Astrocyte (in vitro differentiated cells and primary cell): ENCODE results near the gene EXOC4. TPM values are rescaled to one million over a fixed set of nuclear protein-coding genes. Genes with fewer than 3 reads are reported as not detected.

Source experiments
- DNase-seq: peaks from one replicate; pipeline ENCODE4 v3.0.0-alpha.2; 2010; ENCODE audit warnings: low read depth
- FAIRE-seq: peaks from 2 replicates; lab custom pipeline; 2011; peaks lifted over from hg19 to GRCh38; lab: Jason Lieb, UNC
- H2AFZ ChIP-seq: 2 replicates; pipeline ENCODE4 v1.6.0; 2012; ENCODE audit warnings: low read depth, low read length, inconsistent platforms
- H3K27ac ChIP-seq: 2 replicates; pipeline ENCODE4 v1.5.1; 2011; ENCODE audit warnings: low read depth, low read length, inconsistent platforms
- H3K27me3 ChIP-seq: 2 replicates; pipeline ENCODE4 v1.6.0; 2011; ENCODE audit warnings: low read length, inconsistent platforms; ENCODE audit not compliant: insufficient read depth
- H3K36me3 ChIP-seq: 2 replicates; pipeline ENCODE4 v1.5.1; 2011; ENCODE audit warnings: low read length, inconsistent platforms; ENCODE audit not compliant: insufficient read depth
- H3K4me1 ChIP-seq: 2 replicates; pipeline ENCODE4 v1.5.1; 2011; ENCODE audit warnings: low read length, inconsistent platforms; ENCODE audit not compliant: insufficient read depth
- H3K4me2 ChIP-seq: 2 replicates; pipeline ENCODE4 v1.6.0; 2012; ENCODE audit warnings: low read length, inconsistent platforms
- H3K4me3 ChIP-seq: 2 replicates; pipeline ENCODE4 v1.5.1; 2011; ENCODE audit warnings: low read depth, mild to moderate bottlenecking, low read length, inconsistent platforms; ENCODE audit not compliant: insufficient read depth
- H3K79me2 ChIP-seq: 2 replicates; pipeline ENCODE4 v1.6.0; 2012; ENCODE audit warnings: mild to moderate bottlenecking, low read length, inconsistent platforms; ENCODE audit not compliant: insufficient read depth
- H3K9ac ChIP-seq: 2 replicates; pipeline ENCODE4 v1.6.0; 2012; ENCODE audit warnings: mild to moderate bottlenecking, low read length, inconsistent platforms
- H3K9me3 ChIP-seq: 2 replicates; pipeline ENCODE4 v1.5.1; 2012; ENCODE audit warnings: low read depth, mild to moderate bottlenecking, low read length, inconsistent platforms; ENCODE audit not compliant: insufficient read depth
- H4K20me1 ChIP-seq: 2 replicates; pipeline ENCODE4 v1.6.0; 2012; ENCODE audit warnings: low read length, inconsistent platforms; ENCODE audit not compliant: insufficient read depth
- H3K27ac Mint-ChIP-seq: one replicate; pipeline ENCODE4 v1.8.0; 2021; ENCODE audit warnings: mild to moderate bottlenecking, mixed read lengths; ENCODE audit not compliant: unreplicated experiment
- H3K27me3 Mint-ChIP-seq: one replicate; pipeline ENCODE4 v1.8.0; 2021; ENCODE audit warnings: low read depth, mixed read lengths; ENCODE audit not compliant: unreplicated experiment
- H3K36me3 Mint-ChIP-seq: one replicate; pipeline ENCODE4 v1.8.0; 2021; ENCODE audit warnings: low read depth, mixed read lengths; ENCODE audit not compliant: unreplicated experiment
- H3K4me1 Mint-ChIP-seq: one replicate; pipeline ENCODE4 v1.8.0; 2021; ENCODE audit warnings: low read depth, mixed read lengths; ENCODE audit not compliant: unreplicated experiment
- H3K4me3 Mint-ChIP-seq: one replicate; pipeline ENCODE4 v1.8.0; 2021; ENCODE audit warnings: mild to moderate bottlenecking, moderate library complexity, mixed read lengths; ENCODE audit not compliant: unreplicated experiment
- H3K9me3 Mint-ChIP-seq: one replicate; pipeline ENCODE4 v1.8.0; 2021; ENCODE audit warnings: mild to moderate bottlenecking, mixed read lengths; ENCODE audit not compliant: unreplicated experiment
- EZH2 ChIP-seq: IDR thresholded peaks from 2 replicates; pipeline ENCODE4 v1.6.1; 2012; ENCODE audit warnings: mild to moderate bottlenecking, low read length, inconsistent platforms; ENCODE audit not compliant: insufficient read depth
- total RNA-seq: library from RNA; stranded (reverse); gene quantifications from 2 replicates; pipeline ENCODE4 v1.2.1, GENCODE V29; 2021
- TF ChIP-seq, protein P1 (sequence below): IDR thresholded peaks from 2 replicates; pipeline ENCODE4 v1.5.1; 2011; ENCODE audit warnings: low read depth, mild to moderate bottlenecking, inconsistent platforms, low read length, moderate library complexity; ENCODE audit not compliant: insufficient read depth

The EXOC4 gene
- total RNA-seq, 1 donor from 2014 or later = 57.5 TPM

GRCh38 chr7:134037991-134038390 is 785.1 kb downstream of the EXOC4 start:
- H3K27ac Mint-ChIP-seq = no peak overlapping the region
- TF ChIP-seq EZH2 = no peak
- TF ChIP-seq, protein P1, sequence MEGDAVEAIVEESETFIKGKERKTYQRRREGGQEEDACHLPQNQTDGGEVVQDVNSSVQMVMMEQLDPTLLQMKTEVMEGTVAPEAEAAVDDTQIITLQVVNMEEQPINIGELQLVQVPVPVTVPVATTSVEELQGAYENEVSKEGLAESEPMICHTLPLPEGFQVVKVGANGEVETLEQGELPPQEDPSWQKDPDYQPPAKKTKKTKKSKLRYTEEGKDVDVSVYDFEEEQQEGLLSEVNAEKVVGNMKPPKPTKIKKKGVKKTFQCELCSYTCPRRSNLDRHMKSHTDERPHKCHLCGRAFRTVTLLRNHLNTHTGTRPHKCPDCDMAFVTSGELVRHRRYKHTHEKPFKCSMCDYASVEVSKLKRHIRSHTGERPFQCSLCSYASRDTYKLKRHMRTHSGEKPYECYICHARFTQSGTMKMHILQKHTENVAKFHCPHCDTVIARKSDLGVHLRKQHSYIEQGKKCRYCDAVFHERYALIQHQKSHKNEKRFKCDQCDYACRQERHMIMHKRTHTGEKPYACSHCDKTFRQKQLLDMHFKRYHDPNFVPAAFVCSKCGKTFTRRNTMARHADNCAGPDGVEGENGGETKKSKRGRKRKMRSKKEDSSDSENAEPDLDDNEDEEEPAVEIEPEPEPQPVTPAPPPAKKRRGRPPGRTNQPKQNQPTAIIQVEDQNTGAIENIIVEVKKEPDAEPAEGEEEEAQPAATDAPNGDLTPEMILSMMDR = no peak
- H3K9me3 Mint-ChIP-seq = no peaks in the 10 kb centered on the region
- Histone ChIP-seq H3K9ac (no peak overlapping the region), H3K9me3 (no peaks in the 10 kb centered on the region), H2AFZ (no peak overlapping the region), H3K4me3 (no peak overlapping the region), H3K79me2 (no peaks in the 10 kb centered on the region), H3K27me3 (no peaks in the 10 kb centered on the region), H3K4me2 (no peak overlapping the region), H3K4me1 (no peaks in the 10 kb centered on the region), H3K36me3 (no peaks in the 10 kb centered on the region), H3K27ac (no peak overlapping the region), H4K20me1 (peaks cover 3% of the 10 kb centered on the region)
- no peak overlapping the region for H3K4me3 Mint-ChIP-seq
- FAIRE-seq (no peak), DNase-seq (no peak)
- H3K4me1 Mint-ChIP-seq = no peaks in the 10 kb centered on the region
- peaks cover 4% of the 10 kb centered on the region for H3K36me3 Mint-ChIP-seq
- H3K27me3 Mint-ChIP-seq = no peaks in the 10 kb centered on the region

DNA sequence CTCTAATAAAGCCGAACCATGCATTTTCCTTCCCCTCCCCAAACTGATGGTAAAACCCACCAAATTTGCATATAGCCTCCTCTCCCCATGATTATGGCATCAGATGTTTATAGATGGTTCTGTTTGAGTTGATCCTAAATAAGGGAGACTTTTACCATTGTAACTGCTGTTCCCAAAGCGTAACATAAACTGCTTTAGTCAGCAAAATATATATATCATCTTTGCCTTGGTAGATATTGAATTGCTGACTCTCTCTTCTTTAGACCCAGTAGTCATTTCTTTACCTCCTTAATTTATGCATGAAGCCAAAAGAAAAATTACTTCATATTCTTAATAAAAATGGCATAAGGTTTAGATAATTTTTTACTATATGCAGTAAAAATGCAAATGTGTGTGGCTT is 788.1 kb downstream of the EXOC4 start:
- no peaks in the 10 kb centered on the region for H3K9me3 Mint-ChIP-seq
- Histone ChIP-seq H3K79me2 (no peaks in the 10 kb centered on the region), H3K27me3 (no peaks in the 10 kb centered on the region), H2AFZ (no peak overlapping the region), H3K36me3 (no peaks in the 10 kb centered on the region), H3K4me1 (no peaks in the 10 kb centered on the region), H3K4me2 (no peak overlapping the region), H3K27ac (no peak overlapping the region), H3K9me3 (no peaks in the 10 kb centered on the region), H3K4me3 (no peak overlapping the region), H4K20me1 (peaks cover 3% of the 10 kb centered on the region), H3K9ac (no peak overlapping the region)
- peaks cover 4% of the 10 kb centered on the region for H3K36me3 Mint-ChIP-seq
- H3K4me1 Mint-ChIP-seq = peaks cover 12% of the 10 kb centered on the region
- H3K4me3 Mint-ChIP-seq = no peak overlapping the region
- H3K27me3 Mint-ChIP-seq = no peaks in the 10 kb centered on the region
- no peak overlapping the region for H3K27ac Mint-ChIP-seq
- DNase-seq (no peak), FAIRE-seq (no peak)
- TF ChIP-seq, protein P1 = no peak
- no peak for TF ChIP-seq EZH2

GRCh38 chr7:134041477-134041876 is 788.6 kb downstream of the EXOC4 start:
- no peaks in the 10 kb centered on the region for H3K27me3 ChIP-seq
- H3K79me2 ChIP-seq = no peaks in the 10 kb centered on the region
- no peaks in the 10 kb centered on the region for H3K4me1 ChIP-seq
- no peak for DNase-seq
- H3K9ac ChIP-seq = no peak overlapping the region
- no peak overlapping the region for H3K4me2 ChIP-seq
- H3K27ac ChIP-seq = no peak overlapping the region
- Mint-ChIP-seq H3K4me1 (peaks cover 12% of the 10 kb centered on the region), H3K36me3 (peaks cover 4% of the 10 kb centered on the region), H3K27ac (no peak overlapping the region), H3K9me3 (no peaks in the 10 kb centered on the region), H3K27me3 (no peaks in the 10 kb centered on the region), H3K4me3 (no peak overlapping the region)
- H3K36me3 ChIP-seq = no peaks in the 10 kb centered on the region
- peaks cover 3% of the 10 kb centered on the region for H4K20me1 ChIP-seq
- no peak overlapping the region for H3K4me3 ChIP-seq
- H2AFZ ChIP-seq = no peak overlapping the region
- TF ChIP-seq EZH2 = no peak
- TF ChIP-seq, protein P1 = no peak
- no peaks in the 10 kb centered on the region for H3K9me3 ChIP-seq
- no peak for FAIRE-seq
